HG02943 (cell line): Measurements from ENCODE around the gene NPAS3.

Experiments used
- ATAC-seq: cut with Tn5 transposase; IDR thresholded peaks from one replicate; pipeline ENCODE4 v1.9.1; 2021; ENCODE audit warnings: mild to moderate bottlenecking, low read depth, moderate library complexity; ENCODE audit not compliant: unreplicated experiment

The NPAS3 gene

GRCh38 chr14:33642691-33643244 is 704.1 kb downstream of the NPAS3 start:
- no peak for ATAC-seq

- no peak for ATAC-seq
These were observed 704.9 kb downstream of the NPAS3 start for GRCh38 chr14:33643426-33644181.

DNA sequence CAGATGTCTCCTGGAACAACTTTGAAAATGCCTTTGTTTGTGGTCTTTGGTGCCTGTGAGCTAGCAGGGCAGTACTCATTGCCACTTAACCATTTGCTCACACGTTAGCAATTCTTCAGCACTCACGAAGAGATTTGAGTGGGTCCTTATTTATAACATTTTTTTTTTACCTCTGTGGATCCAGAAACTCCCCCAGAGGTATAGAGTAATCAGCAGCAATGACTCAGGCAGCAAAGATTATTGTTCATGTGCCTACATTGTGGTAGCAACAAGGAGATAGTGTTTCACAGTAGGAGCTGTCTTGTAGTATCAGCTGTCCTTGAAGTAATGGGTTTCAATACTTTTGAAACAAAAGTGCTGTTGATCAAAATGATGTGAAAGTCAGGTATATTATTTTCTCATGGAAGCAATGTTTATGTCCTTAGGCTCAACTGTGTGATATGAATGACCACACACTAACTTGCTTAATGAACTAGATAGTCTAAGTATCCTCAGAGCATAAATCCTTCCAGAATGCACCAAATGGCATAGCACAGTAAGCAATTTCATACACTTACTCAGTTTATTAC is 708.1 kb downstream of the NPAS3 start:
- no peak for ATAC-seq

GRCh38 chr14:33647385-33647786 is 708.7 kb downstream of the NPAS3 start:
- no peak for ATAC-seq

DNA sequence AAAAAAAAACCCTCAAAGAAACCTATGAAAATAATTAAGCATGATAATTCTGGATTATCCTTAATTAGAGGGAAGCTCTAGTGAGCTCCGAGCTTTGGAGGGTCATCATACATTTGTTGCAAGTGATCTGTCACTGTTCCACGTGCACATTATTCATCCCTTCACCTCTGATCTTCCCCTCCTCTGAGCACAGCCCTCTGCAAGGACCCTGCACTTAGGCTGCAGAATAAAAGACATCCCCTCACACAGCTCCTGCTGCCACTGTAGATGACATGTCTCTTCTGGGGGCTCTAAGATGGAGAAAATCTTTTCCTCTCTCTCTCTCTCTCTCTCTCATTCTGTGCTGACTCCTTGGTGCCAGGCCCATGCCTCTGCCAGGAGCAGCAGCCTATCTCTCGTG is 711.8 kb downstream of the NPAS3 start:
- ATAC-seq: no peak

- ATAC-seq: no peak
These were observed 714.1 kb downstream of the NPAS3 start for GRCh38 chr14:33652566-33653307.

- ATAC-seq: no peak
These were observed 714.6 kb downstream of the NPAS3 start for GRCh38 chr14:33653308-33653695.

DNA sequence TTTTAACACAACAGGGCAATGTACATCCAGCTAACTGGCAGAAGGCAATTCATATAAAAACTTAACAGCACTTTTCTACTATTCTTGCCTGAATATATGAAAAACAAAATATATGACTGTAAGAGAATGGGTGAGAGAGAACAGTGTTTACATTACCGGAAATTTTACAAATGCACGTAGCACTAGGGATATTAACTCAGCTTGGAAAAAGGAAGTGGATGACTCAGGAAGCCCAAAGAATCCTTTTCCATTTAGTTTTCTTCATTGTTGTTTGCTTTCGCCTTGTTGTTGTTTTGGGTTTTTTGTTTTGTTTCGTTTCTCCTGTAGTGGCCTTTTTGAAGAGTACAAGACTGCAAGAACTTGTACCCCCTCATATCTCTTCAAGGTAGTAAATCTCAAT is 716.7 kb downstream of the NPAS3 start:
- no peak for ATAC-seq

- no peak for ATAC-seq
These were observed 718.8 kb downstream of the NPAS3 start for GRCh38 chr14:33657476-33657875.

GRCh38 chr14:33660248-33660647 is 721.6 kb downstream of the NPAS3 start:
- no peak for ATAC-seq

DNA sequence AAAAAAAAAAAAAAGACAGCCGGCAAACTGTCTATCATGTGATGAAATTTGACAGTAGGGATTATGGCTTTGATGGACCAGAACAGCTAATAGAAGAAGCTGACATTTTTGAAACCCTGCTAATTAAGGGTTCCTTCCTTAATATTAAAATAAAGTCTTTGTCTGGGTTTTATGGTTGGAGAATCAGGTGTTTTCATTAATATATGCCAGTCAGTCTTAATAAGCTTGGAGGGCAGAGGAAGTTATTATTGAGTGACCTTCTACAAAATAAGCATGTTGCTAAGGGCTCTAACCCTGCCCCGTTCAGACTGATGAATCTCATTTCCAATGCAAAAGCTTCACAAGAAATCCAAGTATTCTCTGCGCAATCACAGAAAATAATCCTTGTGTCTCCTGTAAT is 722.4 kb downstream of the NPAS3 start:
- no peak for ATAC-seq

- ATAC-seq: no peak
These were observed 729.4 kb downstream of the NPAS3 start for GRCh38 chr14:33668066-33668465.

DNA sequence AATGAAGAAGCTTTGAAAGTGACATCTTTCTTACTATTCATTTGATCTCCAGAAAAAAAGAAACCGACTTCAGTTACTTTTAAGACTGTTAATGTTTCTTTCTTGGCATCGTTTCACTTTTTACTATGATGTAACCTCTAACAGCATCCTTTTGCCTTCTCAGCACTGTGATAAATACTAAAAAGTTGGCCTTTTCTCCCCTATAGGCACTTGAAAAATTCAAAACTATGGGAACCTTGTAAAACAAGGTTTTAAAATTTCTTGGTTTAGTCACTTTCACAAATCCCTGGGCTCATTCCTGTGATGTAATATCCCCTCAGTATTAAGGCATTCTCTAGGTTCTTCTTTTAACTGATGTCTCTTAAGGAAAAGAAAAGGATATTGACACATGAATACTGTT is 730.4 kb downstream of the NPAS3 start:
- ATAC-seq: no peak

DNA sequence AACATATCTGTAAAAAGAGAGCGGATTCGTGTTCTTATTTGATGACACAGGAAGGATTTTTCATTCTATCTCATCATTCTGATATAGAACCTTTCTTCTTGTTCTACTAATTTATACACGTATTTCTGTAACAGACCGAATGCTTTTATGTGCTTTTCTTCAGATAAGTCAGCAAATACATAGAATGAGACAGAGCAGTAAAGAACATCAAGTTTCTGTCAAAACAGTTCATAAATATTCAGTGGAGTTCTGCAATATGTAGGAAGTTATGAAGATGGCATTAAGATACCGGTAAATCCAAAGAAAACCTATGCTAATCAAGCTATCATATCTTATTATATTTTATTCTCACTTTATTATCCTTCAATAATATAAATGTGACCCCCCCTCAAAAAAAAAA is 731.6 kb downstream of the NPAS3 start:
- ATAC-seq: no peak

GRCh38 chr14:33671556-33671955 is 732.9 kb downstream of the NPAS3 start:
- ATAC-seq: no peak

GRCh38 chr14:33674927-33675326 is 736.2 kb downstream of the NPAS3 start:
- ATAC-seq: no peak

GRCh38 chr14:33675415-33676130 is 736.9 kb downstream of the NPAS3 start:
- ATAC-seq: no peak

DNA sequence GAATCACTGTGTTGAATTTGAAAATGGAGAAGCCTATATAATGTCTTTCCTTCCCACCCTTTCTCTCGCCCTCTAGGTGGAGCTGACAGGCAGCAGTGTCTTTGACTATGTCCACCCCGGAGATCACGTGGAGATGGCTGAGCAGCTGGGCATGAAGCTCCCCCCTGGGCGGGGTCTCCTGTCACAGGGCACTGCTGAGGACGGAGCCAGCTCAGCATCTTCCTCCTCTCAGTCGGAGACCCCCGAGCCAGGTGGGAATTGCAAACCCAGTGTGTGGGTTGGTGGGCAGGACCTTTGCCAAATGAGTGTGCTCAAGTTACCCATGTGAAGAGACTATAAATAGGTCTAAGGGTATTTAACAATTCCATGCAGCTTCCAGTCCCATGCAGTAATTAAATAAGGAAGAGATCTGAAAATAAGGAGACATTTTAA is 737.5 kb downstream of the NPAS3 start:
- no peak for ATAC-seq

DNA sequence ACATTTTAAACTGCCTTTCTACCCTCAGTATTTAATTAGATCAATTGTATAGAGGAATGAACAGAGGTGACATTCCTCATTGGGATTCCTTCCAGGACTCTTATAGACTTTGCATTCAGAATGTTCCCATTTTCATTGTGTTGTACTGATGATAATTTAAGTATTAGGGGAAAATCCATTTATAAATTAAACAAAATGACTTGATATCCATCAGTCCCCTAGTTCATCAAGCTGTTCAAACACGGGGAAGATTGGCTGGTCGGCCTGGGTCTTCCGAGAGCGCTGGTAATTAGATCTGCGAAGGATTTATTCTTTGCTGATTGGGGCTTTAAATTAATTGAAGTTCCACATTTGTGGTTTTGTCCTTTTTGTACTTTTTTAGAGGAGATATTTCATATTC is 738.2 kb downstream of the NPAS3 start:
- no peak for ATAC-seq

GRCh38 chr14:33678005-33678404 is 739.3 kb downstream of the NPAS3 start:
- ATAC-seq: no peak

- ATAC-seq: no peak
These were observed 740.3 kb downstream of the NPAS3 start for GRCh38 chr14:33679025-33679424.
